Gastrocnemius medialis (tissue), 4 donors: ENCODE data around the gene SMG7.

Source experiments
- CTCF ChIP-seq, 5 experiments: fragments of 450-650 bp in 3 of 5; fragments of 200-600 bp in 2 of 5; sonication (generic) in 2 of 5; IDR thresholded peaks in 4 of 5; conservative IDR thresholded peaks in 1 of 5; 1 replicate in 4 of 5; 2 replicates in 1 of 5; pipeline ENCODE4 v1.5.1; 2016 to 2019; ENCODE audit warnings: antibody characterized with exemption in 5 of 5, mild to moderate bottlenecking in 3 of 5, moderate library complexity in 3 of 5
- POLR2A ChIP-seq, 2 donors: fragments of 450-650 bp; IDR thresholded peaks; one replicate each; pipeline ENCODE4 v1.6.1; 2017; ENCODE audit warnings: antibody characterized with exemption in 2 of 2, mild to moderate bottlenecking in 2 of 2, moderate library complexity in 2 of 2

GRCh38 chr1:183580281-183580682 is 108.0 kb downstream of the SMG7 start:
- TF ChIP-seq CTCF (IDR thresholded peaks at IDR 0.05 in 4 of 5, conservative IDR thresholded peaks at IDR 0.05 in 1 of 5) (no peak), POLR2A (IDR thresholded peaks at IDR 0.05) (no peak)
